Thyroid gland (tissue), 4 donors: Measurements from ENCODE around the gene GNAI1.

Experiments used
- POLR2A ChIP-seq, 2 donors: fragments of 450-650 bp; IDR thresholded peaks; one replicate each; pipeline ENCODE4 v1.6.1; 2017; ENCODE audit warnings: antibody characterized with exemption in 2 of 2, mild to moderate bottlenecking in 2 of 2, moderate library complexity in 1 of 2
- TF ChIP-seq, protein P1 (sequence below), 6 experiments: fragments of 200-600 bp in 3 of 6; fragments of 450-650 bp in 3 of 6; sonication (generic) in 3 of 6; IDR thresholded peaks; one replicate each; pipeline ENCODE4 v1.5.1; 2016 to 2019; ENCODE audit warnings: antibody characterized with exemption in 6 of 6, mild to moderate bottlenecking in 2 of 6, inconsistent platforms in 1 of 6, moderate library complexity in 1 of 6

DNA sequence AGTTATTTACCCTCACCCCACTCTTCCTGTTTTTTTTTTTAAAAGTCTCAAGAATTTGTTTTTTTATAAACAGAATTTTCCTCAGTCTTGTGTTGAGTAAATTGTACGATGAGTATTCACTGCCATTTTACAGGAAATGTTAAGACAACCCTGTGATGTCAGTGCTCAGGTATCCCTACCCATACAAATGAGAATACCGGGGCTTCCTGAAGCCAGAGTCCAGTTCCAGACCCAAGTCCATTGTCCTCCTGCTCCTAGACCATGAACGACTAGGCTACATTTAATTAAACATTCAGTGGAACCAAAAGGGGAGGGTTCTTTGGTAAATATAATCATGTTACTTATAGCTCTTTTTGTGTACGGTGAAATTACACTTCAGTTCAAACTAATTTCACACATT is 79.2 kb downstream of the GNAI1 start:
- TF ChIP-seq, protein P1, sequence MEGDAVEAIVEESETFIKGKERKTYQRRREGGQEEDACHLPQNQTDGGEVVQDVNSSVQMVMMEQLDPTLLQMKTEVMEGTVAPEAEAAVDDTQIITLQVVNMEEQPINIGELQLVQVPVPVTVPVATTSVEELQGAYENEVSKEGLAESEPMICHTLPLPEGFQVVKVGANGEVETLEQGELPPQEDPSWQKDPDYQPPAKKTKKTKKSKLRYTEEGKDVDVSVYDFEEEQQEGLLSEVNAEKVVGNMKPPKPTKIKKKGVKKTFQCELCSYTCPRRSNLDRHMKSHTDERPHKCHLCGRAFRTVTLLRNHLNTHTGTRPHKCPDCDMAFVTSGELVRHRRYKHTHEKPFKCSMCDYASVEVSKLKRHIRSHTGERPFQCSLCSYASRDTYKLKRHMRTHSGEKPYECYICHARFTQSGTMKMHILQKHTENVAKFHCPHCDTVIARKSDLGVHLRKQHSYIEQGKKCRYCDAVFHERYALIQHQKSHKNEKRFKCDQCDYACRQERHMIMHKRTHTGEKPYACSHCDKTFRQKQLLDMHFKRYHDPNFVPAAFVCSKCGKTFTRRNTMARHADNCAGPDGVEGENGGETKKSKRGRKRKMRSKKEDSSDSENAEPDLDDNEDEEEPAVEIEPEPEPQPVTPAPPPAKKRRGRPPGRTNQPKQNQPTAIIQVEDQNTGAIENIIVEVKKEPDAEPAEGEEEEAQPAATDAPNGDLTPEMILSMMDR (IDR thresholded peaks at IDR 0.05): no peak
- no peak for TF ChIP-seq POLR2A (IDR thresholded peaks at IDR 0.05)
